ENCODE data around the gene CMTM7.

Gene CMTM7

GRCh38 chr3:32414522-32415202, 23.0 kb downstream of the CMTM7 start:
- Histone ChIP-seq H3K36me3 (ENCODE audit: control insufficient read depth, insufficient read depth, low read length) (peaks cover 6% of the 10 kb centered on the region), H3K27ac (ENCODE audit: low read depth, low read length, severe bottlenecking) (no peak overlapping the region), H3K4me1 (ENCODE audit: control insufficient read depth, insufficient read depth, low read length, poor library complexity, severe bottlenecking) (peaks cover 18% of the 10 kb centered on the region), H3K9me3 (ENCODE audit: control insufficient read depth, low read length) (peaks cover 15% of the 10 kb centered on the region), H3K4me3 (ENCODE audit: extremely low read depth, insufficient read depth, low read length, poor library complexity, severe bottlenecking) (no peak overlapping the region)
- WGBS, 2 experiments (ENCODE audit: insufficient coverage in 2 of 2) = 86 to 96% methylated on average over 3 to 4 of the region's 6 CpGs

DNA sequence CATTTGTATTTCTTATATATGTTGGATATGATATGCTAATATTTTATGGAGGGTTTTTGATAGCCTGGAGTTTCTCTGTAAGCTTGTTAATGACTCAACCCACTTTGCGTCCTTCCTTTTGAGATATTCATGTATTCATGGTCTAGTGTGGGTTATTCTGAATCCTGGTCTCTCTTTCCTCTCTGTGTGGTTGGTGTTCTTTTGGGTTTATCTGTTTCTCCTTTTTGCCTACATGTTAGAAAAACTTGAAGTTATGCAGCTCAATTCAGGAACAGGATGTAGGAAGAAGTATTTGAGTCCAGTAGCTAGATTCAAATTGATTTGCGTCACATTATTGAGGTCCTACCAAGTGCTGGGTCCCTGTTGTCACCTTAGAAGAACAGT, 28.1 kb downstream of the CMTM7 start:
- Histone ChIP-seq H3K9me3 (ENCODE audit: control insufficient read depth, low read length) (peaks cover 15% of the 10 kb centered on the region), H3K27ac (ENCODE audit: low read depth, low read length, severe bottlenecking) (peak overlapping the region; percentile 92), H3K36me3 (ENCODE audit: control insufficient read depth, insufficient read depth, low read length) (peaks cover 11% of the 10 kb centered on the region), H3K4me3 (ENCODE audit: extremely low read depth, insufficient read depth, low read length, poor library complexity, severe bottlenecking) (no peak overlapping the region), H3K4me1 (ENCODE audit: control insufficient read depth, insufficient read depth, low read length, poor library complexity, severe bottlenecking) (peaks cover 25% of the 10 kb centered on the region)
- WGBS, 2 experiments (ENCODE audit: insufficient coverage in 2 of 2) = 100% methylated on average over 2 of the region's 2 CpGs; no CpG with 5 or more reads in 1 of the 2 experiments

DNA sequence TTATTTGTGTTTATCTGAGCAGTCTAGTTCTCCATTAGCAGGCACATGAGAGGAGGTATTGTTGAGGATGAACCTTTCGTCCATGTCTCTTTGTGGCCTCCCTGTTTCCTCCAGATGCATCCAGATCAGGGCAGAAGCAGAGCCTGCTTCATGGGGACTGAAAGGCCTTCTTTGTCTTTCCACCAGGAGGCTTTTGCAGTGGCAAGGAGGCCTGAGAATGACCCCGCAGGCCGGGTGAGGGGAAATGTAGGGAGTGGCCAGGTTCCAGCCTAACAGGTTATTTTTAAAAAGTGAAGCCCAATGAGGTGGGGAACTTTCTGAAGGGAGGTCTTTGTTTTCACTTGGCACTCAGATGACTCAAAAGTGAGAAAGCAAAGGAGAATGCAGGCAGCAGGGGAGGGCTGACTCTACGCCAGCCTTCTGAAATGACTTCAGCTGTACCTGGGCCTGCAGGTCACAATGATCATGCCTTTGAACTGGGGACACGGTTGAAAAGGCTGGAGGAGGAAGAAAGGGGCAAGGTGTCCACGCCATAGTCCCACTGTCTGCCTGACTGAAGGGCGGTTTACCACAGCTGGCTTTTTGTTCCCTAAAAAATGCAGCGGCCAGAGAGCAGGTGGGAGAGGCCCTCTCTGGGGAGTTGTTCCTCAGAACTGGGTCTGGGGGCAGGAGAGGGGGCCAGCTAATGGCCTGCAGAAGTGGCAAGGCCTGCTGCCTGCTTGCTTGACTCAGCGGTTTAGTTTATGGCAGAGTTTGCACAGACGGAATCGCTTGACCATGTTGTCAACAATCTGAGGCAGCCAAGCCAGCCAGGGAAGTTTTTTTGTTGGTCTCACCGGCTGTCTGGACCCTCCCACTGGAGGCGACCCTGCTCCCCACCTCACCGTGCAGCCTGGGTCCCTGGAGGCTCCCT, 28.7 kb downstream of the CMTM7 start:
- peak overlapping the region; percentile 92 for H3K27ac ChIP-seq (ENCODE audit: low read depth, low read length, severe bottlenecking)
- H3K9me3 ChIP-seq (ENCODE audit: control insufficient read depth, low read length) = peaks cover 15% of the 10 kb centered on the region
- H3K36me3 ChIP-seq (ENCODE audit: control insufficient read depth, insufficient read depth, low read length) = peaks cover 11% of the 10 kb centered on the region
- 62 to 68% methylated on average over 14 of the region's 14 CpGs for WGBS, 2 experiments (ENCODE audit: insufficient coverage in 2 of 2)
- H3K4me3 ChIP-seq (ENCODE audit: extremely low read depth, insufficient read depth, low read length, poor library complexity, severe bottlenecking) = no peak overlapping the region
- peaks cover 25% of the 10 kb centered on the region for H3K4me1 ChIP-seq (ENCODE audit: control insufficient read depth, insufficient read depth, low read length, poor library complexity, severe bottlenecking)

DNA sequence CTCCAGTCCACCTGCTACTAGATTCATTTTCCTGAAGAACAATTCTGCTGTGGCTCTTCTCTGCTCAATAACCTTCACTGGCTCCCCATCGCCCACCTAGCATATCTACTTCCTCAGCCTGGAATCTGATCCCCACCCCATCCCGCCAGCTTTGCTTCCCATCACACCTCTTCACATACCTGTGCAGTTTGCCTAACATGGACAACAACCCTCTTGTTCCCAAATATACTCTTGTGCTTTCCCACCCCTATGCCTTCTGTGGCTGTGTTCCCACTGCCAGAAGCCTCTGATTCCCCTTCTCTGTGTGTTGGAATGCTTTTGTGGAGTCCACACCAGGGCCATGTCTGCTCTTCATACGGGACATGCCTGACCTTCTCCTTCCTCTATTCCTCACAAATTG, 29.5 kb downstream of the CMTM7 start:
- Histone ChIP-seq H3K27ac (ENCODE audit: low read depth, low read length, severe bottlenecking) (peak overlapping the region; percentile 92), H3K4me1 (ENCODE audit: control insufficient read depth, insufficient read depth, low read length, poor library complexity, severe bottlenecking) (peaks cover 25% of the 10 kb centered on the region), H3K9me3 (ENCODE audit: control insufficient read depth, low read length) (peaks cover 15% of the 10 kb centered on the region), H3K4me3 (ENCODE audit: extremely low read depth, insufficient read depth, low read length, poor library complexity, severe bottlenecking) (no peak overlapping the region), H3K36me3 (ENCODE audit: control insufficient read depth, insufficient read depth, low read length) (peaks cover 11% of the 10 kb centered on the region)
- 86 to 93% methylated on average over 2 to 3 of the region's 3 CpGs for WGBS, 2 experiments (ENCODE audit: insufficient coverage in 2 of 2)

- peaks cover 15% of the 10 kb centered on the region for H3K9me3 ChIP-seq (ENCODE audit: control insufficient read depth, low read length)
- no peak overlapping the region for H3K4me3 ChIP-seq (ENCODE audit: extremely low read depth, insufficient read depth, low read length, poor library complexity, severe bottlenecking)
- H3K36me3 ChIP-seq (ENCODE audit: control insufficient read depth, insufficient read depth, low read length) = peaks cover 11% of the 10 kb centered on the region
- H3K4me1 ChIP-seq (ENCODE audit: control insufficient read depth, insufficient read depth, low read length, poor library complexity, severe bottlenecking) = peaks cover 25% of the 10 kb centered on the region
- no peak overlapping the region for H3K27ac ChIP-seq (ENCODE audit: low read depth, low read length, severe bottlenecking)
- 90 to 91% methylated on average over 8 to 9 of the region's 10 CpGs for WGBS, 2 experiments (ENCODE audit: insufficient coverage in 2 of 2)
Observed at GRCh38 chr3:32421991-32422859, 30.6 kb downstream of the CMTM7 start.

- Histone ChIP-seq H3K36me3 (ENCODE audit: control insufficient read depth, insufficient read depth, low read length) (peaks cover 7% of the 10 kb centered on the region), H3K4me1 (ENCODE audit: control insufficient read depth, insufficient read depth, low read length, poor library complexity, severe bottlenecking) (peaks cover 25% of the 10 kb centered on the region), H3K9me3 (ENCODE audit: control insufficient read depth, low read length) (peaks cover 10% of the 10 kb centered on the region), H3K27ac (ENCODE audit: low read depth, low read length, severe bottlenecking) (no peak overlapping the region), H3K4me3 (ENCODE audit: extremely low read depth, insufficient read depth, low read length, poor library complexity, severe bottlenecking) (no peak overlapping the region)
- 69 to 75% methylated on average over 2 of the region's 2 CpGs for WGBS, 2 experiments (ENCODE audit: insufficient coverage in 2 of 2)
Observed at GRCh38 chr3:32422943-32423342, 31.3 kb downstream of the CMTM7 start.

GRCh38 chr3:32423534-32423933, 31.9 kb downstream of the CMTM7 start:
- no peak overlapping the region for H3K27ac ChIP-seq (ENCODE audit: low read depth, low read length, severe bottlenecking)
- H3K36me3 ChIP-seq (ENCODE audit: control insufficient read depth, insufficient read depth, low read length) = peaks cover 5% of the 10 kb centered on the region
- peaks cover 25% of the 10 kb centered on the region for H3K4me1 ChIP-seq (ENCODE audit: control insufficient read depth, insufficient read depth, low read length, poor library complexity, severe bottlenecking)
- H3K9me3 ChIP-seq (ENCODE audit: control insufficient read depth, low read length) = peaks cover 4% of the 10 kb centered on the region
- 75 to 90% methylated on average over 2 to 3 of the region's 3 CpGs for WGBS, 2 experiments (ENCODE audit: insufficient coverage in 2 of 2)
- H3K4me3 ChIP-seq (ENCODE audit: extremely low read depth, insufficient read depth, low read length, poor library complexity, severe bottlenecking) = no peak overlapping the region

- Histone ChIP-seq H3K27ac (ENCODE audit: low read depth, low read length, severe bottlenecking) (no peak overlapping the region), H3K36me3 (ENCODE audit: control insufficient read depth, insufficient read depth, low read length) (peaks cover 5% of the 10 kb centered on the region), H3K4me1 (ENCODE audit: control insufficient read depth, insufficient read depth, low read length, poor library complexity, severe bottlenecking) (peaks cover 25% of the 10 kb centered on the region), H3K4me3 (ENCODE audit: extremely low read depth, insufficient read depth, low read length, poor library complexity, severe bottlenecking) (no peak overlapping the region), H3K9me3 (ENCODE audit: control insufficient read depth, low read length) (no peaks in the 10 kb centered on the region)
- 92 to 97% methylated on average over 9 to 11 of the region's 12 CpGs for WGBS, 2 experiments (ENCODE audit: insufficient coverage in 2 of 2)
Observed at GRCh38 chr3:32423956-32424557, 32.4 kb downstream of the CMTM7 start.

DNA sequence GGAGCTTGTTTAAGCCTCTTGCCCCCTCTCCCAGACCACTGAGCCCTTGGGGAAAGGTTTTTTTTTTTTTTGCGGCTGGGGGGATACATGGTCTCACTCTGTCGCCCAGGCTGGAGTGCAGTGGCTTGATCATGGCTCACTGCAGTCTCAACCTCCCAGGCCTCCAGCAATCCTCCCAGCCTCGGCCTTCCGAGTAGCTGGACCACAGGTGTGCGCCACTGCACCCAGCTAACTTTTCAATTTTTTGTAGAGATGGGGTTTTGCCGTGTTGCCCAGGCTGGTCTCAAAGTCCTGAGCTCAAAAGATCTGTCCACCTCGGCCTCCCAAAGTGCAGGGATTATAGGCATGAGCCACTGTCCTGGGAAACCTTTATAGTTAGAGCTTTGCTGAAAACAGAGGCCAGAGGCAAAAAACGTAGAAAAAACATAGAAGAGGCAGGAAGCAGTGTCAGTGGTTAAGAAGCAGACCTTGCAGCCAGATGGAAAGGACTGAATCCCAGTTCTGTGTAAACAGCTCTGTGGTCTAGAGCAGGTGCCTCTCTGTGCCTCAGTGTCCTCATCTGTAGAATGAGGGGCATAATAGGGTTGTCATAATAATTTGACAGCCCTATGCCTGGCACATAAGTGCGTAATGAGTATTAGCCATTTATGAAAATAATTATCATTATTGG, 33.1 kb downstream of the CMTM7 start:
- 85 to 88% methylated on average over 5 to 6 of the region's 9 CpGs for WGBS, 2 experiments (ENCODE audit: insufficient coverage in 2 of 2)
- Histone ChIP-seq H3K4me1 (ENCODE audit: control insufficient read depth, insufficient read depth, low read length, poor library complexity, severe bottlenecking) (peaks cover 20% of the 10 kb centered on the region), H3K27ac (ENCODE audit: low read depth, low read length, severe bottlenecking) (no peak overlapping the region), H3K4me3 (ENCODE audit: extremely low read depth, insufficient read depth, low read length, poor library complexity, severe bottlenecking) (no peak overlapping the region), H3K9me3 (ENCODE audit: control insufficient read depth, low read length) (no peaks in the 10 kb centered on the region), H3K36me3 (ENCODE audit: control insufficient read depth, insufficient read depth, low read length) (peaks cover 5% of the 10 kb centered on the region)
